HAP-1 (cell line): ENCODE data around the gene SLC9A3.

Experiments
- DNase-seq, 2 experiments: peaks; one replicate each; pipeline ENCODE4 v3.0.0-alpha.2; 2016 to 2020; ENCODE audit warnings: low spot score in 2 of 2
- H3K27me3 ChIP-seq: fragments of 250-450 bp; sonication (Bioruptor Pico); 2 replicates; pipeline ENCODE4 v1.5.1; 2020; ENCODE audit warnings: low read depth, mild to moderate bottlenecking, moderate library complexity
- H3K36me3 ChIP-seq: fragments of 250-450 bp; sonication (Bioruptor Pico); replicated peaks from 2 replicates; pipeline ENCODE4 v1.5.1; 2020; ENCODE audit warnings: mild to moderate bottlenecking
- H3K4me1 ChIP-seq: fragments of 250-450 bp; sonication (Bioruptor Pico); 2 replicates; pipeline ENCODE4 v1.5.1; 2020; ENCODE audit warnings: mild to moderate bottlenecking
- H3K4me3 ChIP-seq: fragments of 250-450 bp; sonication (Bioruptor Pico); 2 replicates; pipeline ENCODE4 v1.5.1; 2020; ENCODE audit warnings: mild to moderate bottlenecking, moderate library complexity
- H3K9me3 ChIP-seq: fragments of 250-450 bp; sonication (Bioruptor Pico); 2 replicates; pipeline ENCODE4 v1.5.1; 2020; ENCODE audit warnings: mild to moderate bottlenecking, moderate library complexity
- in situ Hi-C: fragments of 300-500 bp; cut with MboI; formaldehyde crosslinking; loops from 3 replicates; pipeline ENCODE4 v1.14.3; 2020; ENCODE audit warnings: low sequenced_read_pairs, inconsistent platforms, mixed read lengths

SLC9A3 gene

GRCh38 chr5:466661-467310 is 57.5 kb downstream of the SLC9A3 start:
- Histone ChIP-seq H3K9me3 (no peaks in the 10 kb centered on the region), H3K27me3 (no peaks in the 10 kb centered on the region), H3K4me1 (peaks cover 10% of the 10 kb centered on the region), H3K36me3 (peaks cover 22% of the 10 kb centered on the region), H3K4me3 (no peak overlapping the region)
- in situ Hi-C loops, result no loop called here
- DNase-seq, result no peak

- Histone ChIP-seq H3K4me1 (peaks cover 2% of the 10 kb centered on the region; the same call in 1 of the 2 replicates), H3K4me3 (no peak overlapping the region), H3K9me3 (no peaks in the 10 kb centered on the region), H3K27me3 (no peaks in the 10 kb centered on the region), H3K36me3 (peaks cover 23% of the 10 kb centered on the region)
- no peak for DNase-seq
- in situ Hi-C loops, result no loop called here
These were observed 58.5 kb downstream of the SLC9A3 start for GRCh38 chr5:465591-466403.

- Histone ChIP-seq H3K4me3 (no peak overlapping the region), H3K4me1 (no peaks in the 10 kb centered on the region), H3K27me3 (no peaks in the 10 kb centered on the region), H3K9me3 (no peaks in the 10 kb centered on the region), H3K36me3 (peaks cover 23% of the 10 kb centered on the region)
- no peak for DNase-seq
- in situ Hi-C loops, result no loop called here
These were observed 59.2 kb downstream of the SLC9A3 start for GRCh38 chr5:464843-465590.

- no peaks in the 10 kb centered on the region for H3K4me1 ChIP-seq
- no peak for DNase-seq
- in situ Hi-C loops, result no loop called here
- no peaks in the 10 kb centered on the region for H3K9me3 ChIP-seq
- peaks cover 23% of the 10 kb centered on the region for H3K36me3 ChIP-seq
- no peaks in the 10 kb centered on the region for H3K27me3 ChIP-seq
- H3K4me3 ChIP-seq, result no peak overlapping the region
These were observed 59.8 kb downstream of the SLC9A3 start for GRCh38 chr5:464446-464842.

- H3K36me3 ChIP-seq, result peaks cover 23% of the 10 kb centered on the region
- no peaks in the 10 kb centered on the region for H3K27me3 ChIP-seq
- no peak for DNase-seq
- in situ Hi-C loops, result no loop called here
- H3K9me3 ChIP-seq, result no peaks in the 10 kb centered on the region
- no peak overlapping the region for H3K4me3 ChIP-seq
- H3K4me1 ChIP-seq, result no peaks in the 10 kb centered on the region
These were observed 60.3 kb downstream of the SLC9A3 start for GRCh38 chr5:463952-464351.

GRCh38 chr5:463301-463700 is 60.9 kb downstream of the SLC9A3 start:
- H3K9me3 ChIP-seq, result no peaks in the 10 kb centered on the region
- H3K4me1 ChIP-seq, result no peaks in the 10 kb centered on the region
- in situ Hi-C loops, result no loop called here
- no peaks in the 10 kb centered on the region for H3K27me3 ChIP-seq
- peaks cover 23% of the 10 kb centered on the region for H3K36me3 ChIP-seq
- no peak overlapping the region for H3K4me3 ChIP-seq
- DNase-seq, result no peak

GRCh38 chr5:462051-462481 is 62.2 kb downstream of the SLC9A3 start:
- Histone ChIP-seq H3K27me3 (no peaks in the 10 kb centered on the region), H3K4me1 (no peaks in the 10 kb centered on the region), H3K9me3 (no peaks in the 10 kb centered on the region), H3K4me3 (no peak overlapping the region), H3K36me3 (peaks cover 27% of the 10 kb centered on the region)
- DNase-seq, result peak in 1 of 2 experiments; percentile 5
- in situ Hi-C loops, result no loop called here

GRCh38 chr5:460273-460625 is 64.0 kb downstream of the SLC9A3 start:
- in situ Hi-C loops, result no loop called here
- no peak overlapping the region for H3K4me3 ChIP-seq
- H3K36me3 ChIP-seq, result peaks cover 31% of the 10 kb centered on the region
- no peaks in the 10 kb centered on the region for H3K9me3 ChIP-seq
- no peaks in the 10 kb centered on the region for H3K4me1 ChIP-seq
- H3K27me3 ChIP-seq, result no peaks in the 10 kb centered on the region
- no peak for DNase-seq

GRCh38 chr5:459562-460272 is 64.5 kb downstream of the SLC9A3 start:
- DNase-seq, result no peak
- H3K4me1 ChIP-seq, result peaks cover 4% of the 10 kb centered on the region
- H3K4me3 ChIP-seq, result no peak overlapping the region
- no peaks in the 10 kb centered on the region for H3K9me3 ChIP-seq
- no peaks in the 10 kb centered on the region for H3K27me3 ChIP-seq
- peaks cover 31% of the 10 kb centered on the region for H3K36me3 ChIP-seq
- in situ Hi-C loops, result no loop called here

GRCh38 chr5:458547-459353 is 65.5 kb downstream of the SLC9A3 start:
- no peaks in the 10 kb centered on the region for H3K27me3 ChIP-seq
- DNase-seq, result peak in 1 of 2 experiments; percentile 3
- H3K9me3 ChIP-seq, result no peaks in the 10 kb centered on the region
- in situ Hi-C loops, result no loop called here
- no peak overlapping the region for H3K4me3 ChIP-seq
- peaks cover 7% of the 10 kb centered on the region for H3K4me1 ChIP-seq
- H3K36me3 ChIP-seq, result peaks cover 37% of the 10 kb centered on the region

GRCh38 chr5:457195-457961 is 66.9 kb downstream of the SLC9A3 start:
- no peak for DNase-seq
- peaks cover 35% of the 10 kb centered on the region for H3K36me3 ChIP-seq
- in situ Hi-C loops, result no loop called here
- no peaks in the 10 kb centered on the region for H3K9me3 ChIP-seq
- no peaks in the 10 kb centered on the region for H3K27me3 ChIP-seq
- no peak overlapping the region for H3K4me3 ChIP-seq
- H3K4me1 ChIP-seq, result peaks cover 7% of the 10 kb centered on the region

GRCh38 chr5:456351-457194 is 67.7 kb downstream of the SLC9A3 start:
- Histone ChIP-seq H3K4me1 (peaks cover 7% of the 10 kb centered on the region), H3K4me3 (no peak overlapping the region), H3K9me3 (peaks cover 4% of the 10 kb centered on the region; the same call in 1 of the 2 replicates), H3K36me3 (peaks cover 35% of the 10 kb centered on the region), H3K27me3 (no peaks in the 10 kb centered on the region)
- in situ Hi-C loops, result no loop called here
- DNase-seq, result no peak
